Stomach (tissue), 9 donors: ENCODE results near the gene RPL13. TPM values are rescaled to one million over a fixed set of nuclear protein-coding genes. Genes with fewer than 3 reads are reported as not detected.
A peak's percentile ranks its signal among the peaks of the same experiment; 100 is the strongest.

Experiments used
- DNase-seq, 2 donors: peaks; one replicate each; pipeline versions ENCODE4 v3.0.0 to v3.0.0-alpha.2; 2013 to 2019
- H3K27ac ChIP-seq, 5 donors: fragments of 200-600 bp in 4 of 5; sonication (generic) in 4 of 5; one replicate each; pipeline ENCODE4 v1.5.1; 2013 to 2019; ENCODE audit warnings: mild to moderate bottlenecking in 1 of 5, moderate library complexity in 1 of 5
- H3K27me3 ChIP-seq, 3 donors: fragments of 200-600 bp; sonication (generic); one replicate each; pipeline ENCODE4 v1.5.1; 2017 to 2019; ENCODE audit warnings: mixed run types in 1 of 3
- H3K36me3 ChIP-seq, 4 donors: fragments of 200-600 bp; sonication (generic); 1 replicate in 3 of 4; 2 replicates in 1 of 4; pipeline ENCODE4 v1.5.1; 2016 to 2019
- H3K4me1 ChIP-seq, 4 donors: fragments of 200-600 bp; sonication (generic); one replicate each; pipeline ENCODE4 v1.5.1; 2016 to 2019
- H3K4me3 ChIP-seq, 4 donors: fragments of 200-600 bp; sonication (generic) in 3 of 4; one replicate each; pipeline ENCODE4 v1.5.1; 2016 to 2019; ENCODE audit warnings: mild to moderate bottlenecking in 1 of 4
- H3K9me3 ChIP-seq, 4 donors: fragments of 200-600 bp; sonication (generic); one replicate each; pipeline ENCODE4 v1.5.1; 2016 to 2019
- EP300 ChIP-seq: sonication (generic); formaldehyde crosslinking; IDR thresholded peaks from one replicate; pipeline ENCODE4 v1.6.1; 2017; ENCODE audit warnings: antibody characterized with exemption
- POLR2A ChIP-seq, 4 donors: fragments of 450-650 bp; IDR thresholded peaks; one replicate each; pipeline ENCODE4 v1.6.1; 2016; ENCODE audit warnings: antibody characterized with exemption in 4 of 4, control low read depth in 2 of 4, mild to moderate bottlenecking in 1 of 4, moderate library complexity in 1 of 4
- POLR2AphosphoS5 ChIP-seq, 3 donors: sonication (generic); formaldehyde crosslinking; IDR thresholded peaks; one replicate each; pipeline ENCODE4 v1.6.1; 2016; ENCODE audit warnings: antibody characterized with exemption in 3 of 3
- WGBS, 5 donors: extraction: QIAGEN DNeasy Blood & Tissue Kit in 3 of 5; methylation state at CpG; one replicate each; pipeline versions ENCODE4 v1.1.5 to v1.1.7; 2013 to 2018; 5-methylcytosine and 5-hydroxymethylcytosine counted together
- intact Hi-C: fragments of 100-400 bp; cut with DNase I; formaldehyde crosslinking; loops from one replicate; pipeline ENCODE4 v1.15.1; 2023; ENCODE audit warnings: low total_unique reads
- polyA plus RNA-seq, 3 donors: library from polyadenylated mRNA; stranded (reverse); fragments of 200-250 nt; gene quantifications; one replicate each; pipeline ENCODE4 v1.2.3, GENCODE V29; 2013
- total RNA-seq, 5 donors: library from RNA; depleted of rRNA; stranded (reverse); fragments of >200 nt; gene quantifications; one replicate each; pipeline versions ENCODE4 v1.1.0 to v1.2.3, GENCODE V29; 2014 to 2016
- TF ChIP-seq, protein P1 (sequence below), 7 experiments: fragments of 450-650 bp in 4 of 7; fragments of 200-600 bp in 3 of 7; sonication (generic) in 3 of 7; IDR thresholded peaks; one replicate each; pipeline ENCODE4 v1.5.1; 2016 to 2019; ENCODE audit warnings: antibody characterized with exemption in 7 of 7, control low read depth in 2 of 7, mild to moderate bottlenecking in 1 of 7
- donor health status: healthy with polysubstance abuse.
- donor health status: Bipolar disorder and iron deficiency.
- donor health status: healthy.

Gene RPL13
- total and polyA plus RNA-seq, 8 donors, result 2,053 to 10,054 (median 4,321) TPM

DNA sequence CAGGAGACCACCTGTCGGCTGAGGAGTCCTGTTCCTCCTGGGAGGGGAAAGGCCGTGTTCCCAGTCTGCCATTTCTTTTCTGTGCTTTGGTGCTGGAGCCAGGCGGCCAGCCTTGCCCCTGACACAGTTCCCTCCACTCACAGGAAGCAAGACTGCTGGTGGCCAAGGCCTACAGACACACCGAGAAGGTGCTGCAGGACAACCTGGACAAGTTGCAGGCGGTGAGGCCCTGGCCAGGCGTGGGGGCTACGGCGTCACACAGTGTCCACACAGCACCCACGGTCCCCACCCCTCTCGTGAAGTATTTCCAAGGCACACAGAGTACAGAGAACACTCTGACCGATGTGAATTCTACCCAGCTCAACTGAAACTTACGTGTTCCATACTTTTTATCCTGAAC, 6.1 kb upstream of the RPL13 start:
- Histone ChIP-seq H3K4me3 (no peak overlapping the region), H3K36me3 (peaks cover 37 to 82% (median 81%) of the 10 kb centered on the region in 4 donors), H3K27me3 (no peaks in the 10 kb centered on the region), H3K27ac (no peak overlapping the region), H3K9me3 (no peaks in the 10 kb centered on the region), H3K4me1 (peaks cover 2 to 20% (median 7%) of the 10 kb centered on the region in 4 donors)
- DNase-seq, result no peak
- intact Hi-C loops, result no loop called here
- TF ChIP-seq, protein P1, sequence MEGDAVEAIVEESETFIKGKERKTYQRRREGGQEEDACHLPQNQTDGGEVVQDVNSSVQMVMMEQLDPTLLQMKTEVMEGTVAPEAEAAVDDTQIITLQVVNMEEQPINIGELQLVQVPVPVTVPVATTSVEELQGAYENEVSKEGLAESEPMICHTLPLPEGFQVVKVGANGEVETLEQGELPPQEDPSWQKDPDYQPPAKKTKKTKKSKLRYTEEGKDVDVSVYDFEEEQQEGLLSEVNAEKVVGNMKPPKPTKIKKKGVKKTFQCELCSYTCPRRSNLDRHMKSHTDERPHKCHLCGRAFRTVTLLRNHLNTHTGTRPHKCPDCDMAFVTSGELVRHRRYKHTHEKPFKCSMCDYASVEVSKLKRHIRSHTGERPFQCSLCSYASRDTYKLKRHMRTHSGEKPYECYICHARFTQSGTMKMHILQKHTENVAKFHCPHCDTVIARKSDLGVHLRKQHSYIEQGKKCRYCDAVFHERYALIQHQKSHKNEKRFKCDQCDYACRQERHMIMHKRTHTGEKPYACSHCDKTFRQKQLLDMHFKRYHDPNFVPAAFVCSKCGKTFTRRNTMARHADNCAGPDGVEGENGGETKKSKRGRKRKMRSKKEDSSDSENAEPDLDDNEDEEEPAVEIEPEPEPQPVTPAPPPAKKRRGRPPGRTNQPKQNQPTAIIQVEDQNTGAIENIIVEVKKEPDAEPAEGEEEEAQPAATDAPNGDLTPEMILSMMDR (IDR thresholded peaks at IDR 0.05), result no peak
- TF ChIP-seq EP300 (no peak), POLR2A (IDR thresholded peaks at IDR 0.05) (no peak), POLR2AphosphoS5 (IDR thresholded peaks at IDR 0.05) (no peak)
- WGBS, 5 donors, result 88 to 97% (median 94%) methylated on average over 11 to 12 of the region's 12 CpGs

DNA sequence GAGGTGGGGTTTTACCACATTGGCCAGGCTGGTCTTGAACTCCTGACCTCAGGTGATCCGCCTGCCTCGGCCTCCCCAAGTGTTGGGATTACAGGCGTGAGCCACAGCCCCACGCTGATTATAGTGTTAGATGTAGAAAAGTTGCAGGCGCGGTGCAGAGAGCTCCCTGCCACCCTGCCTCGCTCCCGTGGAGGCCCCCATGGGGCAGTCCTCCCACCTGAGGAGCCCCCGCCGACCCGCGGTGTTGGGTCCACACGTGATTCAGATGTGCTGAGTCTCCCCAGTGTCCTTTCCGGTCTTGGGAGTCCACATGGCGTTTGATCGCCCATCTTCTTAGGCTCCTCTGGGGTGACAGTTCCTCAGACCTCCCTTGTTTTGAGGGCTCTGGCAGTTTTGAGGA, 5.2 kb upstream of the RPL13 start:
- Histone ChIP-seq H3K27me3 (no peaks in the 10 kb centered on the region), H3K36me3 (peaks cover 37 to 73% (median 72%) of the 10 kb centered on the region in 4 donors), H3K4me3 (no peak overlapping the region), H3K27ac (no peak overlapping the region), H3K4me1 (peaks cover 8 to 26% (median 14%) of the 10 kb centered on the region in 4 donors), H3K9me3 (no peaks in the 10 kb centered on the region)
- intact Hi-C loops, result no loop called here
- DNase-seq, result no peak
- TF ChIP-seq POLR2AphosphoS5 (IDR thresholded peaks at IDR 0.05) (no peak), EP300 (no peak)
- WGBS, 5 donors, result 92 to 97% (median 96%) methylated on average over 14 to 16 of the region's 16 CpGs

DNA sequence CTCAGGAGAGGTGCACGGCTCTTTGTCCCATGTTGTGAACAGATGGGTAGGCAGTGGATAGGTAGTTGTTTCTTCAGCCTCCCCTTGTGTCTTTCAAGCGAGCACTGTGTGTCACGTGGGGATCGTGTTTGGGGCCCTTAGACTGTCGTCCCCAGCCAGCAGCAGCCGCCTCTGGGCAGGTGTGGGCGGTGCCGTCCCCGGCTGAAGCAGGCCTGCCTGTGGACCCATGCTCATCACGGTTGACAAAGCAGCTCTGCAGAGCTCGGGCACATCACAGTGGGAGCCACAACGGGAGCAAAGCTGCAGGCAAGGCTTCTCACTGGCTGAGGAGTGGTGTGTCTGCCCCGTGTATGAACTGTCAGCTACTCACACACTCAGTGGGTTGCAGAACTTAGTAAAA, 4.7 kb upstream of the RPL13 start:
- TF ChIP-seq, protein P1 (IDR thresholded peaks at IDR 0.05), result no peak
- TF ChIP-seq POLR2AphosphoS5 (IDR thresholded peaks at IDR 0.05) (no peak), POLR2A (IDR thresholded peaks at IDR 0.05) (no peak), EP300 (no peak)
- 88 to 95% (median 91%) methylated on average over 11 to 13 of the region's 13 CpGs for WGBS, 5 donors
- H3K4me3 ChIP-seq, result no peak overlapping the region
- DNase-seq, result no peak
- H3K27ac ChIP-seq, result no peak overlapping the region
- no peaks in the 10 kb centered on the region for H3K9me3 ChIP-seq
- intact Hi-C loops, result no loop called here
- peaks cover 36 to 68% (median 67%) of the 10 kb centered on the region in 4 donors for H3K36me3 ChIP-seq
- H3K27me3 ChIP-seq, result no peaks in the 10 kb centered on the region
- peaks cover 11 to 26% (median 14%) of the 10 kb centered on the region in 4 donors for H3K4me1 ChIP-seq

DNA sequence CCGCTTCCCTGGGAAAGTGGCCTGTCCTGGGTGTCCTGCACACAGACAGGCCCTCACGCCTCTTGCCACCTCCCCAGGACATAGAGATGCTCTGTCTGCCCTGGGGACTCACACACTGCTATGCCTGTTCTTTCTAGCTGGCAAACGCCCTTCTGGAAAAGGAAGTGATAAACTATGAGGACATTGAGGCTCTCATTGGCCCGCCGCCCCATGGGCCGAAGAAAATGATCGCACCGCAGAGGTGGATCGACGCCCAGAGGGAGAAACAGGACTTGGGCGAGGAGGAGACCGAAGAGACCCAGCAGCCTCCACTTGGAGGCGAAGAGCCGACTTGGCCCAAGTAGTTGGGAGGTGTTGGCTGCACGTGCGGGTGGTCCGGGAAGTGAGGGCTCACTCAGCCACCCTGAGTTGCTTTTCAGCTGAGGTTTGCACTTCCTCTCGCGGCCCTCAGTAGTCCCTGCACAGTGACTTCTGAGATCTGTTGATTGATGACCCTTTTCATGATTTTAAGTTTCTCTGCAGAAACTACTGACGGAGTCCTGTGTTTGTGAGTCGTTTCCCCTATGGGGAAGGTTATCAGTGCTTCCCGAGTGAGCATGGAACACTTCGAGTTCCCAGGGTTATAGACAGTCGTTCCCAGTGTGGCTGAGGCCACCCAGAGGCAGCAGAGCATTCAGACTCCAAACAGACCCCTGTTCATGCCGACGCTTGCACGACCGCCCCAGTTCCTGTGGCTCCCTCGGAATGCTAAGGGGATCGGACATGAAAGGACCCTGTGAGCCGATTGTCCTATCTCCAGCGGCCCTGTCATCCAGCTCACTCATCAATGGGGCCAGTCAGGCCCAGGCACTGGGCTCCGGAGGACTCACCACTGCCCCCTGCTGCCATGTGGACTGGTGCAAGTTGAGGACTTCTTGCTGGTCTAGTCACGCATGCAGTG, 3.5 kb upstream of the RPL13 start:
- no peak for TF ChIP-seq POLR2AphosphoS5 (IDR thresholded peaks at IDR 0.05)
- no peak for TF ChIP-seq POLR2A (IDR thresholded peaks at IDR 0.05)
- TF ChIP-seq, protein P1 (IDR thresholded peaks at IDR 0.05), result peak in 5 of 7 experiments; percentile 14 to 65 (median 50)
- 61 to 69% (median 62%) methylated on average over 31 to 34 of the region's 34 CpGs for whole genome bisulfite sequencing, 5 donors
- peak overlapping the region in 2 of 5 donors; percentile 8 to 36 for H3K27ac ChIP-seq
- intact Hi-C loops, result no loop called here
- no peaks in the 10 kb centered on the region for H3K9me3 ChIP-seq
- no peak overlapping the region for H3K4me3 ChIP-seq
- H3K4me1 ChIP-seq, result peaks cover 23 to 36% (median 24%) of the 10 kb centered on the region in 4 donors
- no peaks in the 10 kb centered on the region for H3K27me3 ChIP-seq
- H3K36me3 ChIP-seq, result peaks cover 31 to 64% (median 63%) of the 10 kb centered on the region in 4 donors
- DNase-seq, result peak; percentile 80 to 91
